ENCODE data around the gene ZBTB24. TPM values are rescaled to one million over a fixed set of nuclear protein-coding genes. Genes with fewer than 3 reads are reported as not detected.
A peak's percentile ranks its signal among the peaks of the same experiment; 100 is the strongest.
"Not testable (repeated sequence)": the region's sequence is repeated elsewhere in the genome, so short reads cannot be mapped to it uniquely, and the experiment has no call there.

The ZBTB24 gene
- total RNA-seq, 6 experiments from 2014 or later: 5.7 to 6.3 (median 6.1) TPM

DNA sequence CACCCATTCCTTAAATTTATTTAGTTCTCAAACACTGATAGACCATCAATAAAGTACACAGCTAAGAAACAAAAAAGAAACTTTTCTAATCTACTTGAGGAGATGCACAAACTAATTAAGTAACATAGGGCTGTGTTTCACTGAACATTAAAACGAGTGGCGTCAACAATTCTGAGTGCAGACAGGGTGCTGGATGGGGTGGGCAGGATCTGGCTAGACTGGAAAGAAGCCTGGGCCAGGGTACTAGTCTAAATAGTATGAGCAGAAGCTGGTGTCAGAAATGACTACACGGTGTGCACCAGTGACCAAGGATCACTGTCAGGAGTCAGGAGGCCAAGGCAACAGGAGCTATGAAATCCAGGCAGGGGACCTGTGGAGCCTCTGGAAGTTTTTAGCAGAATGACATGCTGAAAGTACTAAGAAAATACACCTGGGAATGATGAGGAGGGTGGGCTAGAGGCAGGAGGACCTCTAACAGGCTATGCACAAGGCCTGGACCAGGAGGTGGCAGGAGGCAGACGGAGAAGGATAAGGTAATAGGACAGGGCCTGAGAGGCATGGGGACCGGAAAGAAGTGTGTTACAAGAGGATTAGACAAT is 13.3 kb downstream of the ZBTB24 start:
- no peak overlapping the region for H3K27ac Mint-ChIP-seq
- H3K36me3 Mint-ChIP-seq (ENCODE audit: low read depth): peaks cover 40% of the 10 kb centered on the region
- DNase-seq: no peak
- H3K4me3 Mint-ChIP-seq: no peak overlapping the region
- TF ChIP-seq, protein P1, sequence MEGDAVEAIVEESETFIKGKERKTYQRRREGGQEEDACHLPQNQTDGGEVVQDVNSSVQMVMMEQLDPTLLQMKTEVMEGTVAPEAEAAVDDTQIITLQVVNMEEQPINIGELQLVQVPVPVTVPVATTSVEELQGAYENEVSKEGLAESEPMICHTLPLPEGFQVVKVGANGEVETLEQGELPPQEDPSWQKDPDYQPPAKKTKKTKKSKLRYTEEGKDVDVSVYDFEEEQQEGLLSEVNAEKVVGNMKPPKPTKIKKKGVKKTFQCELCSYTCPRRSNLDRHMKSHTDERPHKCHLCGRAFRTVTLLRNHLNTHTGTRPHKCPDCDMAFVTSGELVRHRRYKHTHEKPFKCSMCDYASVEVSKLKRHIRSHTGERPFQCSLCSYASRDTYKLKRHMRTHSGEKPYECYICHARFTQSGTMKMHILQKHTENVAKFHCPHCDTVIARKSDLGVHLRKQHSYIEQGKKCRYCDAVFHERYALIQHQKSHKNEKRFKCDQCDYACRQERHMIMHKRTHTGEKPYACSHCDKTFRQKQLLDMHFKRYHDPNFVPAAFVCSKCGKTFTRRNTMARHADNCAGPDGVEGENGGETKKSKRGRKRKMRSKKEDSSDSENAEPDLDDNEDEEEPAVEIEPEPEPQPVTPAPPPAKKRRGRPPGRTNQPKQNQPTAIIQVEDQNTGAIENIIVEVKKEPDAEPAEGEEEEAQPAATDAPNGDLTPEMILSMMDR (IDR thresholded peaks at IDR 0.05): no peak
- H3K9me3 Mint-ChIP-seq: no peaks in the 10 kb centered on the region
- H3K4me1 Mint-ChIP-seq (ENCODE audit: low read depth): no peaks in the 10 kb centered on the region
- H3K27me3 Mint-ChIP-seq (ENCODE audit: insufficient read depth): no peaks in the 10 kb centered on the region; the same call in 1 of the 2 replicates

DNA sequence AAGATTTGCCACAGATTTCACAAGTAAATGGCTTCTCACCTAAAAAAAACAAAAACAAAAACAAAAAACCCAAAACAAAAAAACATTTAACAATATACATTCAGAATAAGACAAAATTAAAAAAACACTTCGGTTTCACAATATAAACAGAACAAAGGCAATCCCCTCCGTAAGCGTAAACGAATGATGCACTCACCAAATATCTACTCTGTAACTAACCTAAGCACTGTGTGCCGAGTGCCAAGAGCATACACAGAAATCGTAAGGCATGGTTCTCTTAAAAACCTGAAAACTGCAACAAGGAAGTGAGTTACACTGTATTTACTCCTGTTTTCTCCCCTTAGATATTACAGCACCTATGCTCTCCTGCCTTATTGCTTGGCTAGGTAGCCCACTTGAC is 15.3 kb downstream of the ZBTB24 start:
- Mint-ChIP-seq H3K4me1 (ENCODE audit: low read depth) (no peaks in the 10 kb centered on the region), H3K9me3 (no peaks in the 10 kb centered on the region), H3K36me3 (ENCODE audit: low read depth) (peaks cover 34% of the 10 kb centered on the region), H3K4me3 (no peak overlapping the region), H3K27me3 (ENCODE audit: insufficient read depth) (no peaks in the 10 kb centered on the region; the same call in 1 of the 2 replicates), H3K27ac (no peak overlapping the region)
- DNase-seq: no peak
- TF ChIP-seq, protein P1 (IDR thresholded peaks at IDR 0.05): no peak

DNA sequence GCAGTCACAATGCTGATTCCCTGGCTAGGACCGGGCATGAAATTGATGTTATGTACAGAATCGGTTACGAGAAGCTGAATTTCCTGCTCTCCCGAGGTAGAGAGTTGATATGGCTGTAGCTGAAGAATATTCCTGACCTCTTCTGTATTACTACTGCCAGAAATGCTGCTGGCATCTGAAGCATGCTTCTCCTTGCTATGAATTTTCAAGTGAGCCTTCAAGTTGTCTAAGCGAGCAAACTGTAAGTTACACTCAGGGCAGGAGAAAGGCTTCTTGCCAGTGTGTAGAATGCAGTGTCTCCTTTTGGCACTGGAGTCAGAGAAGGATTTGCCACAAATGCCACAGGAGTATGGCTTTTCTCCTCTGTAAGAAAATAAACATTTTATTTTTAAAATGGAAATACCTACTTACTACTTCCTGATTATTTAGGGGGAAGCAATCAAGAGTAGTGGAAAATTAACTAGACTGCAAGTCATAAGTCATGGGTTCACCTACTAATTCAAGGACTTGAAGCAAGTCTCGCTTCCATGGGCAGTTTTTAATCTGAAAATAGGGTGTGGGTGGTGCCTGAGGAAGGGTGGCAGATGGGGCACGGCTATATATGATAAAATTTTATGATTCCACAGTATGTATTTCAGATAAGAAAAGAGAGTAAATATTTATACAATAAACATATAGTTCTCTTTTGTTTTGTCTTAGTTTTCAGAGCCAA is 16.7 kb downstream of the ZBTB24 start:
- H3K27ac Mint-ChIP-seq: no peak overlapping the region
- H3K36me3 Mint-ChIP-seq (ENCODE audit: low read depth): peaks cover 34% of the 10 kb centered on the region
- H3K9me3 Mint-ChIP-seq: no peaks in the 10 kb centered on the region
- no peaks in the 10 kb centered on the region; the same call in 1 of the 2 replicates for H3K27me3 Mint-ChIP-seq (ENCODE audit: insufficient read depth)
- no peak for DNase-seq
- H3K4me3 Mint-ChIP-seq: no peak overlapping the region
- H3K4me1 Mint-ChIP-seq (ENCODE audit: low read depth): peaks cover 8% of the 10 kb centered on the region
- TF ChIP-seq, protein P1 (IDR thresholded peaks at IDR 0.05): no peak

DNA sequence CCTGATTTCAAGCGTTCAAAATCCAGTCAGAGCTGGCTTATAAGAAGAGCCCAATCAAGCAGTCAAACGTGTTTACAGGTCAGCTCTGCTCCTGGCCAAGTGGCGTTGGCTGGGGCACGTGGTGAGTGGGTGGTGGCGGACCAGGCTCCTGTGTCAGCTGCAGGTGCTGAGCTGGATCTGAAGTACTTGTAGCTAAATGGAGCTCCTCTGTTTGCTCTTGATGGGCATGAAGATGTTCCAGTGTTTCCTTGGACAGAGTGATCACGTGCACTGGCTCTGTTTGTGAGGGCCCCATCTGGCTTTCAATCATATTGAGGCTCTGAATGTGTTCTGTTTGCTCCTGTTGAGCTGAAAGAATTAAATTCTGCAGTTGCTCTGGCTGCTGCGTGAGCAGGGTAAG is 17.2 kb downstream of the ZBTB24 start:
- Mint-ChIP-seq H3K4me1 (ENCODE audit: low read depth) (peaks cover 8% of the 10 kb centered on the region), H3K36me3 (ENCODE audit: low read depth) (peaks cover 34% of the 10 kb centered on the region), H3K4me3 (no peak overlapping the region), H3K27me3 (ENCODE audit: insufficient read depth) (no peaks in the 10 kb centered on the region; the same call in 1 of the 2 replicates), H3K9me3 (no peaks in the 10 kb centered on the region), H3K27ac (no peak overlapping the region)
- no peak for DNase-seq
- TF ChIP-seq, protein P1 (IDR thresholded peaks at IDR 0.05): no peak

DNA sequence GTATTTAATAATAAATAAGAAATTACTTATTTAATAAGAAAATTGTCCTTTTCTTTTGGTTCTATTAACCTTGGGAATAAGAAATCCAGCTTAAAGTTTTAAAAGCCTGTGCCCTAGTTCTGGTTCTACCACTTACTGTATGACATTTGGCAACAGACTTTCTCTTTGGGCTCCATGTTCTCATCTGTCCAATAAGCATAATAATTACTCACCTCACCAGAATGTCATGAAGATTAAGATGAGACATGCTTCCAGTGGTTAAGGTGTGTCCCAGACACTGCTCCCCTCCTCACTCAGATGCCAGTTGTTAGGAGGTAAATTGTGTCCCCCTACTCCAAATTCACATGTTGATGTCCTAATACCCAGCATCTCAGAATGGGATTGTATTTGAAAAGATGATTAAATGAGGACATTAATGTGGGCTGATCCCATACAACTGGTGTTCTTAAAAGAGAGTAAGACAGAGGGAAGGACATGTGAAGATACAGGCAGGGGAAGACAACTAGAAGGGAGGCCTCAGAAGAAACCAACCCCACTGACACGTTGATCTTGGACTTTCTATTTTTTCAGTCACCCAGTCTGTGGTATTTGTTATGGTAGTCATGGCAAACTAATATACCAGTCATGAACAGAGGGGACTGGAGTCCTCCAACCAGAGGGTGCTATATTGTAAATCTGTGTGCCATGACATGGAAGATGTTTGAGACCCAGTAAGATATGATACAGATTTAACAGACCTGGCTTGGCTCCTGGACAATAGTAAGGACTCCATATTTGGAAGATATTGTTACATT is 21.1 kb downstream of the ZBTB24 start:
- Mint-ChIP-seq H3K27ac (peak overlapping the region; percentile 62; the same call in 1 of the 2 replicates), H3K27me3 (ENCODE audit: insufficient read depth) (peaks cover 3% of the 10 kb centered on the region), H3K4me3 (no peak overlapping the region), H3K9me3 (no peaks in the 10 kb centered on the region), H3K36me3 (ENCODE audit: low read depth) (peaks cover 27% of the 10 kb centered on the region), H3K4me1 (ENCODE audit: low read depth) (peaks cover 36% of the 10 kb centered on the region)
- no peak for DNase-seq
- TF ChIP-seq, protein P1 (IDR thresholded peaks at IDR 0.05): no peak

DNA sequence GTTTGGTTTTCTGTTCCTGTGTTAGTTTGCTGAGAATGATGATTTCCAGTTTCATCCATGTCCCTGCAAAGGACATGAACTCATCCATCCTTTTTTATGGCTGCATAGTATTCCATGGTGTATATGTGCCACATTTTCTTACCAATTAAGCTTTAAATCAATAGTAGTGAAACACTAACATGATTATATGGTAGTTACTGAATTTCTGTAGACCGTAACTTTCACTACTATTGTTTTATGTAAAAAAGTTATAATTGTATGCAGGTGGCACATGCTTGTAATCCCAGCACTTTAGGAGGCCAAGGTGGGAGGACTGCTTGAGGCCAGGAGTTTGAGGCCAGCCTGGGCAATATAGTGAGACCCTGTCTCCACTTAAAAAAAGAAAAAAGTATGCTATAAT is 21.8 kb downstream of the ZBTB24 start:
- not testable (repeated sequence) for H3K4me3 Mint-ChIP-seq; H3K27ac Mint-ChIP-seq; H3K27me3 Mint-ChIP-seq (ENCODE audit: insufficient read depth); DNase-seq; H3K9me3 Mint-ChIP-seq
- Mint-ChIP-seq H3K36me3 (ENCODE audit: low read depth) (peaks cover 25% of the 10 kb centered on the region), H3K4me1 (ENCODE audit: low read depth) (peaks cover 43% of the 10 kb centered on the region)
